HEK293 (cell line): Measurements from ENCODE around the gene SPRR3.

Experiments
- CTCF ChIA-PET: fragments of 350-600 bp; formaldehyde crosslinking; extraction: SDS; loops from one replicate; lab custom pipeline; 2021; ENCODE audit warnings: antibody characterized with exemption; lab: Yijun Ruan, JAX
- POLR2A ChIA-PET: fragments of 300-600 bp; formaldehyde crosslinking; extraction: SDS; loops from one replicate; lab custom pipeline; 2020; ENCODE audit warnings: antibody characterized with exemption, inconsistent platforms; lab: Yijun Ruan, JAX
- H3K27ac ChIP-seq: fragments of 200-500 bp; sonication (Bioruptor generic); 2 replicates; pipeline ENCODE4 v1.5.1; 2014; ENCODE audit warnings: low read depth, low read length, control low read depth, inconsistent platforms; ENCODE audit errors: extremely low read depth
- H3K36me3 ChIP-seq, 2 experiments: fragments of 200-500 bp in 1 of 2; sonication (Bioruptor generic) in 1 of 2; 1 replicate in 1 of 2; 2 replicates in 1 of 2; pipeline ENCODE4 v1.5.1; 2014 to 2017; ENCODE audit warnings: inconsistent platforms in 2 of 2, low read length in 2 of 2; ENCODE audit not compliant: control insufficient read depth in 2 of 2, insufficient read depth in 1 of 2
- H3K4me1 ChIP-seq: fragments of 200-500 bp; sonication (Bioruptor generic); 2 replicates; pipeline ENCODE4 v1.5.1; 2014; ENCODE audit warnings: mild to moderate bottlenecking, low read length, inconsistent platforms; ENCODE audit not compliant: control insufficient read depth, insufficient read depth
- H3K4me3 ChIP-seq: 2 replicates; pipeline ENCODE4 v1.5.1; 2011; ENCODE audit warnings: low read depth, mild to moderate bottlenecking, control low read depth, low read length, moderate library complexity
- H3K9me3 ChIP-seq: fragments of 200-500 bp; sonication (Bioruptor generic); 2 replicates; pipeline ENCODE4 v1.5.1; 2014; ENCODE audit warnings: low read depth, low read length, inconsistent platforms; ENCODE audit not compliant: control insufficient read depth, insufficient read depth
- ELK4 ChIP-seq: IDR thresholded peaks from 2 replicates; pipeline ENCODE4 v1.6.1; 2011; ENCODE audit warnings: mild to moderate bottlenecking, low read depth, low read length, borderline replicate concordance
- IKZF3 ChIP-seq: fragments of 450-650 bp; IDR thresholded peaks from 2 replicates; pipeline ENCODE4 v1.5.0; 2018; ENCODE audit warnings: missing biosample characterization, mild to moderate bottlenecking, missing genetic modification characterization, moderate library complexity
- PRDM4 ChIP-seq: fragments of 450-650 bp; formaldehyde crosslinking; IDR thresholded peaks from 2 replicates; pipeline ENCODE4 v1.5.1; 2017; ENCODE audit warnings: missing biosample characterization, missing genetic modification characterization
- SCRT2 ChIP-seq: fragments of 450-650 bp; formaldehyde crosslinking; IDR thresholded peaks from 2 replicates; pipeline ENCODE4 v1.5.1; 2016; ENCODE audit warnings: missing biosample characterization, missing genetic modification characterization
- ZBTB1 ChIP-seq: fragments of 450-650 bp; formaldehyde crosslinking; IDR thresholded peaks from 2 replicates; pipeline ENCODE4 v1.5.1; 2016; ENCODE audit warnings: missing biosample characterization, missing genetic modification characterization
- ZBTB20 ChIP-seq: fragments of 450-650 bp; formaldehyde crosslinking; IDR thresholded peaks from 2 replicates; pipeline ENCODE4 v1.5.1; 2016; ENCODE audit warnings: missing biosample characterization, missing genetic modification characterization
- ZFP3 ChIP-seq: fragments of 450-650 bp; formaldehyde crosslinking; IDR thresholded peaks from 2 replicates; pipeline ENCODE4 v1.5.1; 2016; ENCODE audit warnings: low read depth, missing biosample characterization, missing genetic modification characterization
- ZNF132 ChIP-seq: fragments of 450-650 bp; formaldehyde crosslinking; IDR thresholded peaks from 2 replicates; pipeline ENCODE4 v1.5.1; 2017; ENCODE audit warnings: missing biosample characterization, missing genetic modification characterization, borderline replicate concordance
- ZNF140 ChIP-seq: fragments of 450-650 bp; formaldehyde crosslinking; IDR thresholded peaks from 2 replicates; pipeline ENCODE4 v1.5.1; 2016; ENCODE audit warnings: missing biosample characterization, missing genetic modification characterization
- ZNF155 ChIP-seq: fragments of 450-650 bp; formaldehyde crosslinking; IDR thresholded peaks from 2 replicates; pipeline ENCODE4 v1.5.1; 2016; ENCODE audit warnings: missing biosample characterization, missing genetic modification characterization
- ZNF23 ChIP-seq: fragments of 450-650 bp; formaldehyde crosslinking; IDR thresholded peaks from 2 replicates; pipeline ENCODE4 v1.5.1; 2016; ENCODE audit warnings: missing biosample characterization, missing genetic modification characterization, borderline replicate concordance
- ZNF248 ChIP-seq: fragments of 450-650 bp; formaldehyde crosslinking; IDR thresholded peaks from 2 replicates; pipeline ENCODE4 v1.5.1; 2017; ENCODE audit warnings: missing biosample characterization, missing genetic modification characterization
- ZNF416 ChIP-seq: fragments of 450-650 bp; formaldehyde crosslinking; IDR thresholded peaks from 2 replicates; pipeline ENCODE4 v1.5.1; 2016; ENCODE audit warnings: missing biosample characterization, missing genetic modification characterization
- ZNF530 ChIP-seq: fragments of 450-650 bp; formaldehyde crosslinking; IDR thresholded peaks from 2 replicates; pipeline ENCODE4 v1.5.1; 2016; ENCODE audit warnings: low read depth, missing biosample characterization, missing genetic modification characterization
- ZNF624 ChIP-seq: fragments of 450-650 bp; formaldehyde crosslinking; IDR thresholded peaks from 2 replicates; pipeline ENCODE4 v1.5.1; 2017; ENCODE audit warnings: missing biosample characterization, missing genetic modification characterization
- ZNF670 ChIP-seq: fragments of 450-650 bp; formaldehyde crosslinking; IDR thresholded peaks from 2 replicates; pipeline ENCODE4 v1.5.1; 2016; ENCODE audit warnings: missing biosample characterization, missing genetic modification characterization, low read depth
- ZNF791 ChIP-seq: fragments of 450-650 bp; formaldehyde crosslinking; IDR thresholded peaks from 2 replicates; pipeline ENCODE4 v1.5.1; 2016; ENCODE audit warnings: missing biosample characterization, missing genetic modification characterization
- ZSCAN16 ChIP-seq: fragments of 450-650 bp; formaldehyde crosslinking; IDR thresholded peaks from 2 replicates; pipeline ENCODE4 v1.5.1; 2016; ENCODE audit warnings: missing biosample characterization, missing genetic modification characterization
- ZXDB ChIP-seq: fragments of 450-650 bp; formaldehyde crosslinking; IDR thresholded peaks from 2 replicates; pipeline ENCODE4 v1.5.1; 2016; ENCODE audit warnings: missing biosample characterization, missing genetic modification characterization
- TF ChIP-seq, protein P1 (sequence below): fragments of 450-650 bp; formaldehyde crosslinking; IDR thresholded peaks from 2 replicates; pipeline ENCODE4 v1.5.1; 2016; ENCODE audit warnings: missing biosample characterization, missing genetic modification characterization, borderline replicate concordance

SPRR3 gene

DNA sequence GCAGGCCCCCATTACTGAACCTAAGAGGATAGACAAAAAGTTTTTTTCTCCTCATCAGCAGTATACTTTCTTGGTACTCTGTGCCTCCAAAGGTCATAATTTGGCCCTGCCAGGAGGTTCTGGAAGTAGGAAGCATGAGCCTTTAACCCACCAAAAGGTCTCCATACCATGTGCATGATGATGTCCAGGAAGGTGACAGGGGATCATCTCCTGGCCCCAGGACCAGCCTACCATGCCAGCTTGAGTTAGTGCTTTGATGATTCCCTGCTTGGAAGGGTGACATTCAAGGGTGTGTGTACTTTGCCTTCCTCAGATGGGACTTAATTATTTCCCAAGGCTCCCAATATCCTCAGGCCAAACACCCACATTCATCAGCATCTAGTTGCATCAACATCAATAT lies 23.9 kb upstream of the SPRR3 start:
- H3K4me3 ChIP-seq: no peak overlapping the region
- TF ChIP-seq SCRT2 (tag by site-specific recombination) (no peak), ZBTB1 (tag by site-specific recombination) (no peak), ZSCAN16 (tag by site-specific recombination) (no peak), PRDM4 (tag by site-specific recombination) (no peak), ZNF248 (tag by site-specific recombination) (no peak), ZXDB (no peak), ZNF530 (tag by site-specific recombination) (no peak), ZNF624 (tag by site-specific recombination) (no peak), ZNF791 (no peak), ZNF140 (tag by site-specific recombination) (no peak), ELK4 (no peak), IKZF3 (tag by site-specific recombination) (no peak), ZNF23 (tag by site-specific recombination) (no peak), ZNF132 (tag by site-specific recombination) (no peak), ZFP3 (tag by site-specific recombination) (no peak), ZBTB20 (tag by site-specific recombination) (no peak)
- TF ChIP-seq, protein P1, sequence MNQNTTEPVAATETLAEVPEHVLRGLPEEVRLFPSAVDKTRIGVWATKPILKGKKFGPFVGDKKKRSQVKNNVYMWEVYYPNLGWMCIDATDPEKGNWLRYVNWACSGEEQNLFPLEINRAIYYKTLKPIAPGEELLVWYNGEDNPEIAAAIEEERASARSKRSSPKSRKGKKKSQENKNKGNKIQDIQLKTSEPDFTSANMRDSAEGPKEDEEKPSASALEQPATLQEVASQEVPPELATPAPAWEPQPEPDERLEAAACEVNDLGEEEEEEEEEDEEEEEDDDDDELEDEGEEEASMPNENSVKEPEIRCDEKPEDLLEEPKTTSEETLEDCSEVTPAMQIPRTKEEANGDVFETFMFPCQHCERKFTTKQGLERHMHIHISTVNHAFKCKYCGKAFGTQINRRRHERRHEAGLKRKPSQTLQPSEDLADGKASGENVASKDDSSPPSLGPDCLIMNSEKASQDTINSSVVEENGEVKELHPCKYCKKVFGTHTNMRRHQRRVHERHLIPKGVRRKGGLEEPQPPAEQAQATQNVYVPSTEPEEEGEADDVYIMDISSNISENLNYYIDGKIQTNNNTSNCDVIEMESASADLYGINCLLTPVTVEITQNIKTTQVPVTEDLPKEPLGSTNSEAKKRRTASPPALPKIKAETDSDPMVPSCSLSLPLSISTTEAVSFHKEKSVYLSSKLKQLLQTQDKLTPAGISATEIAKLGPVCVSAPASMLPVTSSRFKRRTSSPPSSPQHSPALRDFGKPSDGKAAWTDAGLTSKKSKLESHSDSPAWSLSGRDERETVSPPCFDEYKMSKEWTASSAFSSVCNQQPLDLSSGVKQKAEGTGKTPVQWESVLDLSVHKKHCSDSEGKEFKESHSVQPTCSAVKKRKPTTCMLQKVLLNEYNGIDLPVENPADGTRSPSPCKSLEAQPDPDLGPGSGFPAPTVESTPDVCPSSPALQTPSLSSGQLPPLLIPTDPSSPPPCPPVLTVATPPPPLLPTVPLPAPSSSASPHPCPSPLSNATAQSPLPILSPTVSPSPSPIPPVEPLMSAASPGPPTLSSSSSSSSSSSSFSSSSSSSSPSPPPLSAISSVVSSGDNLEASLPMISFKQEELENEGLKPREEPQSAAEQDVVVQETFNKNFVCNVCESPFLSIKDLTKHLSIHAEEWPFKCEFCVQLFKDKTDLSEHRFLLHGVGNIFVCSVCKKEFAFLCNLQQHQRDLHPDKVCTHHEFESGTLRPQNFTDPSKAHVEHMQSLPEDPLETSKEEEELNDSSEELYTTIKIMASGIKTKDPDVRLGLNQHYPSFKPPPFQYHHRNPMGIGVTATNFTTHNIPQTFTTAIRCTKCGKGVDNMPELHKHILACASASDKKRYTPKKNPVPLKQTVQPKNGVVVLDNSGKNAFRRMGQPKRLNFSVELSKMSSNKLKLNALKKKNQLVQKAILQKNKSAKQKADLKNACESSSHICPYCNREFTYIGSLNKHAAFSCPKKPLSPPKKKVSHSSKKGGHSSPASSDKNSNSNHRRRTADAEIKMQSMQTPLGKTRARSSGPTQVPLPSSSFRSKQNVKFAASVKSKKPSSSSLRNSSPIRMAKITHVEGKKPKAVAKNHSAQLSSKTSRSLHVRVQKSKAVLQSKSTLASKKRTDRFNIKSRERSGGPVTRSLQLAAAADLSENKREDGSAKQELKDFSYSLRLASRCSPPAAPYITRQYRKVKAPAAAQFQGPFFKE (tag by site-specific recombination): no peak
- no peaks in the 10 kb centered on the region for H3K4me1 ChIP-seq
- H3K36me3 ChIP-seq: no peaks in the 10 kb centered on the region
- ChIA-PET POLR2A (no interaction called here), CTCF (no interaction called here)
- H3K27ac ChIP-seq: no peak overlapping the region
- H3K9me3 ChIP-seq: no peaks in the 10 kb centered on the region

GRCh38 chr1:152980676-152981075 lies 20.9 kb upstream of the SPRR3 start:
- no peak for TF ChIP-seq ZNF530 (tag by site-specific recombination)
- TF ChIP-seq ZNF670 (tag by site-specific recombination): no peak
- TF ChIP-seq ZNF416 (tag by site-specific recombination): no peak
- TF ChIP-seq ZNF155 (tag by site-specific recombination): no peak
- CTCF ChIA-PET: interaction anchor here (0.6 to 0.7 kb wide), 3 partner anchors 103 to 147 kb away, joined by 3 read pairs; no protein-coding TSS in a partner anchor
- POLR2A ChIA-PET: no interaction called here
- Histone ChIP-seq H3K4me1 (no peaks in the 10 kb centered on the region), H3K36me3 (no peaks in the 10 kb centered on the region), H3K27ac (no peak overlapping the region), H3K4me3 (no peak overlapping the region), H3K9me3 (no peaks in the 10 kb centered on the region)
